Ishikawa (cell line): ENCODE results near the gene WDR90.

Experiments
- CEBPB ChIP-seq: IDR thresholded peaks from 2 replicates; pipeline ENCODE4 v1.6.1; 2012
- CREB1 ChIP-seq: IDR thresholded peaks from 2 replicates; pipeline ENCODE4 v1.6.1; 2012; ENCODE audit warnings: low read depth
- EGR1 ChIP-seq: IDR thresholded peaks from 2 replicates; pipeline ENCODE4 v1.6.1; 2012
- EP300 ChIP-seq: IDR thresholded peaks from 2 replicates; pipeline ENCODE4 v1.6.1; 2012; ENCODE audit warnings: borderline replicate concordance
- FOXM1 ChIP-seq: IDR thresholded peaks from 2 replicates; pipeline ENCODE4 v1.6.1; 2012; ENCODE audit warnings: low read depth, borderline replicate concordance
- MAX ChIP-seq: IDR thresholded peaks from 2 replicates; pipeline ENCODE4 v1.6.1; 2012
- NFIC ChIP-seq: IDR thresholded peaks from 2 replicates; pipeline ENCODE4 v1.6.1; 2012
- RAD21 ChIP-seq: IDR thresholded peaks from 2 replicates; pipeline ENCODE4 v1.6.1; 2012; ENCODE audit warnings: low read depth
- REST ChIP-seq: IDR thresholded peaks from 2 replicates; pipeline ENCODE4 v1.6.1; 2012; ENCODE audit warnings: low read depth, mild to moderate bottlenecking
- TAF1 ChIP-seq: IDR thresholded peaks from 2 replicates; pipeline ENCODE4 v1.6.1; 2012; ENCODE audit warnings: low read depth, mild to moderate bottlenecking
- TCF12 ChIP-seq: IDR thresholded peaks from 2 replicates; pipeline ENCODE4 v1.6.1; 2012; ENCODE audit warnings: low read depth
- TEAD4 ChIP-seq: IDR thresholded peaks from 2 replicates; pipeline ENCODE4 v1.6.1; 2012
- USF1 ChIP-seq: IDR thresholded peaks from 2 replicates; pipeline ENCODE4 v1.6.1; 2012
- YY1 ChIP-seq: IDR thresholded peaks from 2 replicates; pipeline ENCODE4 v1.6.1; 2012; ENCODE audit warnings: low read depth
- ZBTB7A ChIP-seq: IDR thresholded peaks from 2 replicates; pipeline ENCODE4 v1.6.1; 2012; ENCODE audit warnings: low read depth

The WDR90 gene

GRCh38 chr16:641326-642188, 7.6 kb upstream of the WDR90 start, which contains the start of gene MCRIP2:
Gene MCRIP2 (plus strand): TSS chr16:641828. CDS start chr16:641992, 164 bp downstream.
- TF ChIP-seq NFIC = peak; percentile 25; the same call in 1 of the 2 replicates
- TF ChIP-seq EGR1 = peak; percentile 90
- TF ChIP-seq FOXM1 = no peak
- TF ChIP-seq ZBTB7A = 0 out of 2 replicates have a peak, but pooled peaks have one; percentile 52
- peak; percentile 79 for TF ChIP-seq YY1
- TF ChIP-seq REST = no peak
- TF ChIP-seq CEBPB = no peak
- TF ChIP-seq TCF12 = peak; percentile 34; the same call in 1 of the 2 replicates
- peak; percentile 55; the same call in 1 of the 2 replicates for TF ChIP-seq TAF1
- TF ChIP-seq MAX = peak; percentile 79

GRCh38 chr16:642189-643049, 6.7 kb upstream of the WDR90 start:
- TF ChIP-seq USF1 = peak; percentile 88
- peak; percentile 94 for TF ChIP-seq MAX
- no peak for TF ChIP-seq TAF1
- peak; percentile 16; the same call in 1 of the 2 replicates for TF ChIP-seq YY1
- 0 out of 2 replicates have a peak, but pooled peaks have one; percentile 15 for TF ChIP-seq TEAD4

GRCh38 chr16:643050-643368, 6.2 kb upstream of the WDR90 start:
- TF ChIP-seq ZBTB7A (no peak), NFIC (no peak), MAX (no peak), EGR1 (no peak), EP300 (no peak), FOXM1 (no peak), CEBPB (no peak), CREB1 (no peak), TCF12 (no peak), RAD21 (no peak), TAF1 (no peak), USF1 (no peak), TEAD4 (no peak), YY1 (no peak)

GRCh38 chr16:644556-644955, 4.6 kb upstream of the WDR90 start:
- TF ChIP-seq CREB1 (no peak), USF1 (no peak), TAF1 (no peak), ZBTB7A (no peak), RAD21 (no peak), TEAD4 (no peak), MAX (no peak), EP300 (no peak), NFIC (no peak), CEBPB (no peak), FOXM1 (no peak), TCF12 (no peak), REST (no peak), YY1 (no peak), EGR1 (no peak)
